A673 (cell line): ENCODE measurements around the gene TM4SF5.

Experiments
- CTCF ChIP-seq: fragments of 300-800, 200-600 bp; sonication (generic); conservative IDR thresholded peaks from 2 replicates; pipeline ENCODE4 v1.5.1; 2017; ENCODE audit warnings: low read depth, mild to moderate bottlenecking, antibody characterized with exemption, low read length, moderate library complexity, mixed read lengths
- EZH2 ChIP-seq: fragments of 200-600 bp; sonication (generic); IDR thresholded peaks from 2 replicates; pipeline ENCODE4 v1.6.1; 2017; ENCODE audit warnings: borderline replicate concordance, low read depth, mild to moderate bottlenecking, mixed read lengths, antibody characterized with exemption, low read length; ENCODE audit not compliant: poor library complexity, severe bottlenecking

GRCh38 chr17:4744999-4745969 lies 26.4 kb upstream of the TM4SF5 start:
- no peak for TF ChIP-seq CTCF
- no peak for TF ChIP-seq EZH2
